ENCODE data around the gene FAM193B.
"Not testable (repeated sequence)": the region's sequence is repeated elsewhere in the genome, so short reads cannot be mapped to it uniquely, and the experiment has no call there.

The FAM193B gene

GRCh38 chr5:177575488-177575887 lies 21.1 kb upstream of the FAM193B start:
- no peak for DNase-seq

- no peak for DNase-seq
These were observed 15.5 kb upstream of the FAM193B start for GRCh38 chr5:177569894-177570293.

- DNase-seq, result no peak
These were observed 14.0 kb upstream of the FAM193B start for GRCh38 chr5:177568326-177568725.

- DNase-seq, result no peak
These were observed 10.7 kb upstream of the FAM193B start for GRCh38 chr5:177565046-177565445.

GRCh38 chr5:177559446-177559941 lies 5.1 kb upstream of the FAM193B start:
- not testable (repeated sequence) for DNase-seq

- no peak for DNase-seq
These were observed 3.4 kb upstream of the FAM193B start for GRCh38 chr5:177557796-177558195.

GRCh38 chr5:177557041-177557647 lies 2.8 kb upstream of the FAM193B start:
- DNase-seq, result no peak

GRCh38 chr5:177555665-177556064 lies 1.3 kb upstream of the FAM193B start:
- DNase-seq, result no peak

GRCh38 chr5:177555228-177555627 lies 865 bp upstream of the FAM193B start:
- DNase-seq, result no peak

- peak; percentile 70 for DNase-seq
These were observed 513 bp downstream of the FAM193B start for GRCh38 chr5:177553671-177554429.

GRCh38 chr5:177552839-177553455 lies 1.4 kb downstream of the FAM193B start:
- no peak for DNase-seq

GRCh38 chr5:177550122-177550521 lies 4.2 kb downstream of the FAM193B start:
- no peak for DNase-seq

- no peak for DNase-seq
These were observed 5.9 kb downstream of the FAM193B start for GRCh38 chr5:177548495-177548894.

GRCh38 chr5:177547736-177548135 lies 6.6 kb downstream of the FAM193B start:
- DNase-seq, result no peak

GRCh38 chr5:177546258-177546741 lies 8.1 kb downstream of the FAM193B start:
- DNase-seq, result peak; percentile 45

- DNase-seq, result no peak
These were observed 8.7 kb downstream of the FAM193B start for GRCh38 chr5:177545487-177546257.

GRCh38 chr5:177542816-177543465 lies 11.4 kb downstream of the FAM193B start:
- no peak for DNase-seq

GRCh38 chr5:177540438-177540837 lies 13.9 kb downstream of the FAM193B start:
- peak; percentile 27 for DNase-seq

- DNase-seq, result no peak
These were observed 15.0 kb downstream of the FAM193B start for GRCh38 chr5:177539411-177539810.

- no peak for DNase-seq
These were observed 15.5 kb downstream of the FAM193B start for GRCh38 chr5:177538876-177539275.

- peak; percentile 64 for DNase-seq
These were observed 16.7 kb downstream of the FAM193B start for GRCh38 chr5:177537389-177538361.
